ENCODE results near the gene MXD1.

Gene MXD1

DNA sequence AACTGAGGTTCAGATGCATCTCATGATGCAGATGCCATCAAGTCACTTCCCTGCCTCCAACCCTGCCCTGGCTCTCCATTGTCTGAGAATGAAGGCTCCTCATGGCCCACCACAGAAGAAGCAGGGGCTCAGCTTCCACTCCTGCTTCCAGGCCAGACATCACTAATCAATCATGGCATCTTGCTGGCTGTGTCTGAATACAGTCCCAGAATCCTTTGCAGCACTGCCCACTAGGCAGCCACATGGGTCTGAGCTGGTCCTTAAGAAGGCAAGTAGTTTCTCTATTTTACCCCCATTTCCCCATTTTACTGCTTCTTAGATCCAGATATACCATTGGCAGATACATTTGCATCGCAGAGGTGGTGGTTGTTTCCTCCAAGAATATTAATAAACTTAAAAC, 39.2 kb downstream of the MXD1 start:
- DNase-seq (ENCODE audit: low read depth) = no peak

DNA sequence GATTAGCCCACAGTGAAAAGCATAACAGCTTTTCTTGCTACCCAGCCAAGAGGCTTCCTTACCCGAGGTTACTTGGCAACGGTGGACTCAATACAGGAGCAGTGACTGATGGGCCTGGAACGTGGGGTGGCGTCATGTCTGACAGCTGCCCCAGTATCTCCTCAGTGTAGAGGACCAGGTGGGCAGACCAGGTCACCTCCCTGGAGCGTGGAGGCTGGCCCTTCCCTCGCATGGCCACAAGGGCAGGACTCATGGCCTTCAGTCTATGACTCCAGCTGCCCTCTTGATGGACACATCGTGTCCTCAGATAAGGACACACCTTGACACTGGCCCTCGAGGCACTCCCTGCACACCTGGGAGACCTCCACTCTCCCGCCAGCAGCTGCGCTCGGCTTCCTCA, 40.1 kb downstream of the MXD1 start:
- DNase-seq (ENCODE audit: low read depth) = no peak

DNA sequence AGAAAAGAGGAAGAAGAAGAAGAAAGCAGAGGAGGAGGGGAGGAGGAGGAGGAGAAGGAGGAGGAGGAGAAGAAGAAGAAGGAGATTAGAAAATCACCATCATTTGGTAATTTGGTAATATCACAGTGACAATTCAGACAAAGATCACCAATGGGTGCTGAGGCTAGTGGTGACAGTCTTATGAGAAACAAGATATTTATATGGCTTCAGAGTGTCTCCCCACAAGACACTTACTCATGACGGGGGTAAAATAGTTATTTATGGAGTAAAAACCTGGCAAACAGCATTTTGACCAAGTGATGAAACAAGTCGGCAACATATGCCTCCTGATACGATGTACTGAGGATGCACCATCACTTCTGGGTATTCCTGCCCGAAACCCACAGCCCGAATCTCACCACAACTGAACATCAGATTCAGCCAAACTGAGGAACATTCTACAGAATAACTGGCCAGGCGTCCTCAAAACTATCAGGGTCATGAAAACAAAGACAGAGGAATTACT, 41.6 kb downstream of the MXD1 start:
- no peak for DNase-seq (ENCODE audit: low read depth)

DNA sequence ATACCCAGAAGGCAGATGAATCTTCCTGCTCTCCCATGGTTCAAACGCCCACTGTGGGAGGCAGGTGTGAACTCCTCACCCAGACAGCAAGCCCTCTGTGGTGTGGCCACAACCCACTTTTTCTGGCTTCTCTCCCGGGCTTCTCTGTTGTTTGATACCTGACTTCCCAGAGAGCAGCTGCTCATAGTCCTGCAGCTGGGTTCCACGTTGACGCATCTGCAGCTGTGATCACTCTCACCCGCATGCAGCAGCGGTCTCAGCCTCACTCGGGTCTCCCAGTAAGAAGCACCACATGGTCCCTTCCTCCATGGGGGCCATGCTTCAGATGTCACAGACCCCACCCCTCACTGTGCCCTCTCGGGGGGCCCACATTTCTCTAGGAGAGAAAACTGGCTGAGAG, 43.1 kb downstream of the MXD1 start:
- DNase-seq (ENCODE audit: low read depth) = no peak

DNA sequence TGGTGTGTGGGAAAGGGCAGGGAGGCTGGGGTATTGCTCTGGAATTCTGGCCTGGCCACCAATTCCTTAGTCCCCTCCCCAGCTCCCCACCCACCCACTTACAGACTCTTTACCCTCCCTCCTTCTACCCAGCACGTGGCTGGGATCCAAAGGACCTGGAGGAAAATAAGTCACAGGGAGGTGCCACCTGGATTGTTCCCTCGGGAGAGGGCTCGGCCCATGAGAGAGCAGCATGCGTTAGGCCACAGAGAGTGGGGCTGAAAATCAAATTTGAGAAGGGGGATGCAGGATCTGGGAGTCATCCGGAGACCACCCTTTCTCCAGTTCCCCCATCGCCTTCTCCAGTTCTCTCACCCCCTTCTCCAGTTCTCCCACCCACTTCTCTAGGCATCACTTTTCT, 43.6 kb downstream of the MXD1 start:
- DNase-seq (ENCODE audit: low read depth) = no peak

DNA sequence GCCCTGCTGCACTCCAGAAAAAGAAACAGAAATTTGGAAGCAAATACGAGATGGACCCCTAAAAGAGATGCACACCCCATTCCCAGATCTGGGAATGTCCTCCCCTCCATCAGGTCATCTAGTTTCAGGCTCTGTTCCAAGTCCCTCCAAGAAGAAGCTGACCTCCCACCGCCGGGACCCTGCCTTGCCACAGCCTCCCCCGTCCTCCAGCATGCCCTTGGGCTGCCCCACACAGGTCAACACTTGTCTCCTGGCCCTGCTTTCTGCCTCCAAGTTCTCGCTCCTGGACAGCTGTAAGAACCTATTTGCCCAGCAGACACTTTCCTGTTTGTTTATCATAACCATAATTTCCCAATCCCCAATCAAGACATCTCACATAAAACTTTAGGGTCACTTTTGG, 44.5 kb downstream of the MXD1 start:
- DNase-seq (ENCODE audit: low read depth) = no peak

DNA sequence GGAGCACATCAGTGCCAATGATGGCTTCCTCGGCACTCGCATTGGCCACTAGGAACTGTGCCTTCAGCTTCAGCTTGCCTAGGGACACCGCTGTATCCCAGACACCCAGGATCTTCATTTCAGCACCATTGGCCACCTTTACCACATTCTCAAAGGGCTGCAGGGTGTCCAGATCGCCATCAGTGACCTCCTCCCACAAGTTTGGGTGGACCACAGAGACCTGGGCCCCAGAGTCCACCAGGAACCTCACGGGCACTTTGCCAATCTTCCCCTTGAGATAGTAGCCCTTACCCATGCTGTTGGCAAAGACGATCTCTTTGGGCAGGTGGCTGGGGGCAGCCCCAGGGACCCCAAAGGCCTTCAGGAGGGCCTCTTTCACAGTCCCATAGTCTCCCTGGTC, 45.9 kb downstream of the MXD1 start:
- no peak for DNase-seq (ENCODE audit: low read depth)

DNA sequence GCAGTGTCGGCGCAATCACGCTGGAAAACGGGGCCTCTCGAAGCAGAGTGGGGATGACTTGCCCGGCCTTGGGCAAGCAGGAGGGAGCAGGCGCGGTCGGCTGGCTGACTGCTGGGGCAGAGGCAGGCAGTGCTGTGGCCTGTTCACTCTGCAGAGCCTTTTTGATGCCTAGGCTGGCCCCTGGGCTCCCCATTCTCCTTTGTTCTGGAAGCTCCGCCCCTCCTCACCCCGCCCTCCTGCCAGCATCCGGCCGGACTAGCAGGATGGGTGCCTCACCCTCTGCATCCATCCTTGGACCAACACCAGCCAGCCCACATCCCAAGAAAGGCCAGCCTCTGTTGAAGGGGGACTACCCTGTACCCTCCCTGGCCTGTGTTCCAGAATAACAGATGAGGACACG, 46.6 kb downstream of the MXD1 start, which contains the start of gene ASPRV1:
ASPRV1 (minus strand) TSS at position 136 of the 400 bp plus-strand sequence. CDS start 195 bp downstream, outside the sequence.
- DNase-seq (ENCODE audit: low read depth) = no peak

DNA sequence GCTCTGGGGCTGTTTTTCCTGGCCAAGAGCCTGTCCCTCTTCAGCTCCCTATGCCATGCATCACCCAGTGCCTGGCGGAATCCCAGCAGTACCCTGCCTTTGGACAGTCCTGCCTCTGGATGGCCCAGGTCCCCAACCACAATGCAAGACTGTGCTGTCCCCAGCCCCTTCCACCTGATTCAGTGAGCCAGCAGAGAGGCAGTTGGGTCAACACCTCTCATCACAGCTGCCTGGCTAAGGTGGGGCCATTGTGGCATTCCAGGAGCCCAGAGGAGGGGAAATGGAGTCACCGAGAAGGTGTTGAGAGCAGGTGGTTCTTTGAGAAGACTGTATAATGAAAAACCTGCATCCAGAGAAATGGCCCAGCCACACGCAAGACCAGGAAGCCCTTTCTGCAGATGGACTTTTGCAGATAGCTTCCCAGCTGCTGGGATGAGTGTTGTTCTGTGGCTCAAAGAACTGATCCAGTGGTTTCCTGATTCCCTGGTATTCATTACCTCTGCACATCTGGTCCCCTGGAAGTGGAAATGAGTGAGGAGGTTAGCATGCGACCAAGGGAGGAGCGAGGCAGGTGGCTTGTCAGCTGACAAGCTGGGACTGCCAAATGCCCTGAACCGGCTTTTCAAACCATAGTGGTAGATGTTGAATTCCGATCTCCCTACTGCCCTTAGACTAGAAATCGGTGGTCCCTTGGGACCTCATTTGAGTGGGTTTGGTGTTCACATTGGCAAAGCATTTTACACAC, 48.2 kb downstream of the MXD1 start:
- DNase-seq (ENCODE audit: low read depth) = no peak

DNA sequence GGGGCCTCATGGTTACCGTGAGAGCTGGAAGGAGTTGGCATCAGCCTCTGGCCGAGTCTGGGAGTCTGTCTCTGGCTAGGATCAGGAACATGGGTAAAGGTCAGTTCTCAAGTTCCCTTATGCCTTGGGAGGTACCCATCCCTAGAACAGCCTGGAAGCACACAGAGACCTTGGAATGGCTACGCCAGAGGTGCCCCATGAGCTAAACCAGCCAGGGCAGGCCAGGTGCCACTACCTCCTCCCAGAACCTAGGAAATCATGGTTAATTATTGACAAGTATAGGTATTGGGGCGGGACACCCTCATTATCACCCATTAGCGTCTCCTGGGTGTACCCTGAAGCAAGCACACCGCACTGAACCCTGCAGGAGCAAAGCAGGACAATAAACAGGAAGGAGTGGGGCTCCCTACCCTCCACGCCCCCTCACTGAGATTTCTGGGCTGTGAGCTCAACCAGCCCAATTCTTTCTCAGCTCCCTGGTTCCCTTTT, 49.5 kb downstream of the MXD1 start:
- no peak for DNase-seq (ENCODE audit: low read depth)

DNA sequence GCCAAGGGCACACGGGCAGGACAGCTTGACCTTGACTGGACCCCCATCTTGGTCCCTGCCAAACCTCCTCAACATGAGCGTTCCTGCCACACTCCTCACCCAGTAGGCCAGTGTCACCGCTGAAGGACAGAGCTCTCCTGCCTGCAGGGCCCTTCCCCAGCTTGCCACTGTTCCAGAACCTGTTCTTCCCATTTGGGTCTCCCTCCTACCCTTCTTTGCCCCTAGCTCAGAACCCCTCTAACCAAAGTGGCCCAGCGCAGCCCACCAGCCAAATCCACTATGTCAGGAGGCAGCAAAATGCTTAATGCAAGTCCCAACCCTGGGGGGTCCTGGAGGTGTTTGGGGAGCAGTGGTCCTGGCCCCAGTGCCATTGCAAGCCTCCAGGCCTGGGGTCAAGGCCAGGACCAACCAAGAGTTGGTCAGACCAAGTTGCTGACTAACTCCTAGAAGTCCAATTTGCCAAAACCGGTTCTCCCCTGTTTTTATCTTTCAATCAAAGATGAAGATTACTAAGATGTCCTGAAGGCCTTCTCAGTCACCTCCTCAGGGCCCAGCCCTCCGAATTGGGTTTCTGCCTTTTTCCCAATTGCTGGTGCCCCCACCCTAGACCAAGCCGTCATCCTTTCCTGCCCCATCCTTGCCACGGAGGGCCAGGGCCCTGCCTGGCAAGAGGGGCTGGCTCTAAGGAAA, 51.0 kb downstream of the MXD1 start:
- no peak for DNase-seq (ENCODE audit: low read depth)

DNA sequence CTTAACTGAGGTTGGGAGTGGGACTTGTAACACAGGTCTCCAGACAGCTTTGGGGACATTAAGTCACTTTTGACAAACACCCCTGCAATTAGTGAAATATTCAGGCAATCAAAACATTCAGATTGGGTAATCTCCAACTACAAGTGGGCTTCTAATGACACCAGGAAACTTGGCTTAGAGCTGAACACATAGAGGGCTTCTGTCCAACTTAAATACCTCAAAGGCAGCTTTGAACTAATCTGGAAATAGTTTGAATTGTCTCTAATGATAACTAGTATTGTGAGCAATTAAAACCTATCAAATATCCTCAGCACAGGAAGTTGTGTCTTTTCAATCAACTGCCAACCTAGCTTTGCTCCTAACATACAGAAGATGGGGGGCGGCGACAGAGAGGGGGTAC, 51.6 kb downstream of the MXD1 start:
- no peak for DNase-seq (ENCODE audit: low read depth)

DNA sequence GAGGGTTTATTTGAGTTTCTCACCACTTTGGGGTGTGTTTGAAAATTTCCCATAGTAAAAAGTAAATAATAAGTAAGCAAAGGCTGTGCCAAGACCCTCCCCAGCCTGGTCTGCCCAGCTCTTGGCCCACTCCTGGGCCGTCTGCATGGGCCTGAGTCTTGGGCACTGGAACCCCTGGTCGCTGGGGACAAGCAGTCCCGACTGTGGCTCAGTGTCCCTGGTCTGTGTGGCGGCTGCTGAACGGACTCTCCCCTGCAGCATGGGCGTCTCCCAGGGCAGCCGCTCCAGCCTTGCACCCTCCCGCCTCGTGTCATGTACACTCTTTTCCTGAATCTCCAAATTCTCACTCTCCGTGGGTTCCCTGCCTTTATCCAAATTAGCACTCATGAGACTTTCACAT, 53.7 kb downstream of the MXD1 start:
- DNase-seq (ENCODE audit: low read depth) = no peak

DNA sequence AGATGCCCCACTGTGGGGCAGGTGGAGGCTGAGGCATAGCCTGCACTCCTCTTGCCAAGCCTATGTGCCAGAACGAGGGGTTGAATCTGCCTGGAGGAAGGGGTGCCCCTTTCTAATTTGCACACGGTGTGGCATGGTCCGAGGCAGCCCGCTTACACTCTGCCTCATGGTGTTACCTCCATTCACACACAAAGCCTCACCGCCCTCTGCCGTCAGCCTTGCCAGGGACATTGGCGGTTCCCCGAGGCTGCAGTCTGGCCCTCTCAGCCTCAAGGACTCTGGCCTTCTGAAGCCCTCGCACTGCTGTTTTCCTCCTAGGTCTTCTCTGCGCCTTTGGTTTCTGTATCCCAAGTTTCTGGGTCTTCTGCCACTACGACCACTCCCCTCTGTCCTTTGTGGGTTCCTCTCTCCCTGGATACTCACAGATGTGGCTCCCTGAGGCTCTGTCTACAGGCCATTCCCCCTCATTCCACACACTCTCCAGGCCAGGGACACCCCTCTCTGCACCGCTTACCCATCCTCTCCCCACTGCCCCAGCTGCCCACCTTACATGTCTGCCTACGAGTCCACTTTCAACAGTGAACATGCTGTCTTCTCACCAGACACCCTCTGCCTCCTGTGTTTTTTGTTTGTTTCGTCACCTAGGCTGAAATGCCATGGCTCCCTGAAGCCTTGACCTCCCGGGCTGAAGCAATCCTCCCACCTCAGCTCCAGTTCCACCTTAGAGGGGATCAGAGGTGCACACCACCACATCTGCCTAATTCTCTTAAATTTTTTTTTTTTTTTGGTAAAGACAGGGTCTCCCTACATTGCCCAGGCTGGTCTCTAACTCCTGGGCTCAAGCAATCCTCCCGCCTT, 54.4 kb downstream of the MXD1 start:
- DNase-seq (ENCODE audit: low read depth) = no peak

DNA sequence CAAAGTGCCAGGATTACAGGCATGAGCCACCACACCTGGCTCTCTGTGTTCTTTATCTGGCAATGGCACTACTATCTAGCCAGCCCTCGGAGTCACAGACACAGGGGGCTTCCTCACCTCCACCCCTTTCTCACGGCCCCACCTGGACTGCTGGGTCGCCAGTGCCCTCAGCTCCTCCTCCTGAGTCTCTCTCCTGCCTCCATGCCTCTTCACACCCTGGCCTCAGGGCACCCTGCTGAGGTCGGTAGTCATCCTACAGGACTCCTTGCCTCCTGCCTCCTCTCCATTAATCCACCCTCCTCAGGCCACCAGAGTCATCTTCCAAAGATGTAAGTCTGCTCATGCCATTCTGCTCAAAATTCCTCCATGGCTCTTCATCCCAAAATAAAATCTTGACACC, 55.1 kb downstream of the MXD1 start:
- no peak for DNase-seq (ENCODE audit: low read depth)

DNA sequence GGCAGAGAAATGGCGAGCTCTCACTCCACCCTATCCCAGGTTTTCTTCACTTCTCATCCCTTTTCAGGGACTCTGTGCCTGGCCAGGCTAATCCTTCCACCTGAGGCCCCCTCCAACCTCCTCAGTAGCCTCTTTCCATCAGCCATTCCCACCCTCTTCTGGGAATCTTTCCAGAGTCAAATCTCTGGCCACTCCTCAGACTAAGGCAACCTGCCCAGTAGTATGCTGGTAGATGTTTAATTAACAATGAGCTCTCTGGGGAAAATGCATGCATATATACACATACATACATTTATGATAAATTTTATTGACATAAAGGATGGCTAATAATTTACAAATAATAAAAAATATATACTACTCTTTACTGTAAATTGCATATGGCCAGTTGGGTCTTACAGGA, 57.9 kb downstream of the MXD1 start:
- DNase-seq (ENCODE audit: low read depth) = no peak

DNA sequence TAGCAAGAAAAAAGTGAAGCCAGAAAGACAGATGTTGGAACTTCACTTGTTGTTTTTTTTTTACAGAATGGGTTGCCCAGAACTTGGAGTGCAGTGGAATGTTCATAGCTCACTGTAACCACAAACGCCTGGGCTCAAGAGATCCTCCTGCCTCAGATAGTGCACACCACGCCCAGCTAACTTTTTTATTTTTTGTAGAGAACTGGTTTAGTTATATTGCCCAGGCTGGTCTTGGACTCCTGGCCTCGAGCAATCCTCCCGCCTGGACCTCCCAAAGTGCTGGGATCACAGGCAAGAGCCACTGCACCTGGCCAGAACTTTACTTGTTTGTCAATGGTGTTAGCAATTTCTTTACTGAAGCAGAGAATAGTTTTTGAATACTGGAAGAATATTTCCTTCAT, 58.4 kb downstream of the MXD1 start:
- DNase-seq (ENCODE audit: low read depth) = peak; percentile 73

DNA sequence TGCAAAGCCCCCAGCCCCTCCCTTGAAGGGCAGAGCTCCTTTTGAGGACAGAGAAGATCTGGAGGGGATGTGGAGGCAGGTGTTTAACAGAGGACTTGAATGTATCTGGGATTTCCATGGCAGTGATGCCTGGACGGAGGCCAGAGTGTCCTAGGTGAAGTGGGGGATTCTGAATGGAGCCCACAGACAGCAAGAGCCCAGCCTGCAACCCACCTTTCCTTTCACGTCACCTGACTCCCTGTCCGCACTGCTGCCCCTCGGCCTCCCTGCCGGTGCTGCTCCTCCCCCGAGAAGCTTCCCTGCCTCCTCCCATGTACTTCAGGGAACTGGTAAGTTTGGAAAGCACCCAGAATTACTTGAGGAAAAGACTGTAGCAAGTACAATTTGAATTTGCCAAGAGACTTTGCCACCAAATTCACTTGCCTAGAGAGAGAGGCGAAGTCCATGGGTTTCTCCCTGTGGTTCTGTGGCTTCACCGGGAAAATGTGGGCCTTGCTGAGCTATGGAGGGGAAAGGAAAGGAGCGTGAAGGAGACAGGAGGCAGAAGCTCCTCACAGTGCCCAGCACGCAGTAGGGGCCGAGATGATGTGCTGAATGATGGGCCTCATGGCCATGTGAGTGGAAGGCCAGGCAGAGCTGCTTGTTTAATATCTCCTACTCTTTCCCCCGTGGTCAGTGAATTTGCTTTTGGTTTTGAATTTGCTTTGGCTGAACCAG, 60.4 kb downstream of the MXD1 start:
- DNase-seq (ENCODE audit: low read depth) = no peak

DNA sequence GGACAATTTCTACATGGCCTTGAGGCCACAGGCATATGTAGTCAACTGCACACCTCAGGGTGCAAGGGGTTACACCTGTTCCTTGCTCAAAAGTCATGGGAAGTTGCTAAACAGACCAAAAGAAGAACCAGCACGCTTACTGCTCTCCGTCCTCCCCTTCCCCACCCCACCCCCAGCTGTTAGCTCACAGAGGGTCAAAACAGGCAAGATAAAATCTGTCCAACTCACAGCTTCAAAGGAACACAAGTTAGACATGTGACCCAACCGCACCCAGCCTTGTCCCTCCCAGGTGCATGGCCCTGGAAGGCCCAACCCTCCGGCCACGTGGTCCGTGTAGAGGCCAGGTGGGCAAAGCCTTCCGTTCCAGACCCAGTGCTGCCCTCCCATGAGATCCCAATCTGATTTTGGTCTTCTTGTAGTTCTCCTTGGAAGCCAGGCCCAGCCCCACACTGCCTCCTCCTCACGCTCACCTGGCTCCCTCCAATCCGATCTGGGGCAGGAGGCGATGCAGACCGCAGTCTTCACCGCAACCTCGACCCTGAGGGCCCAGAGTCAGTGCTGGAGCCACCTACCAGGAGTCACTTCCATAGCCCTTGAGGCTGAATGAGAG, 61.0 kb downstream of the MXD1 start:
- DNase-seq (ENCODE audit: low read depth) = no peak

DNA sequence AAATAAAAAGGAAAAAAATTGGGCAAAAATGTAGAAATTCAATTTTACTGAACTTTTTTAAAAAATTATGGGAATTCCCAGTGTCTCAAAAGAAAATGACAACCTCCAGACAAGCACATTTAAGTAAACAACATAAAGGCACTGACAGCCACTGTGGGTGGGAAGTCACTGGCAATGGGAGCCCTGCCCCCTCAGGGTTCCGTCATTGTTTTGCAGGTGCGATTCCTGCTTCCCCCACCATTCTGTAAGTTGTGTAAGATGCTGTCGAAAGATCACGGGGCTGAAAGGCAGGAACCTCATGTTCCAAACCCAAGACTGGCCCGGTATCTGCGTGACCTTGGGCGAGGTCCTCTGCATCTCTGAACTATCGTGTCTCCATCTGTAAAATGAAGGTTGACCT, 62.3 kb downstream of the MXD1 start:
- DNase-seq (ENCODE audit: low read depth) = no peak

DNA sequence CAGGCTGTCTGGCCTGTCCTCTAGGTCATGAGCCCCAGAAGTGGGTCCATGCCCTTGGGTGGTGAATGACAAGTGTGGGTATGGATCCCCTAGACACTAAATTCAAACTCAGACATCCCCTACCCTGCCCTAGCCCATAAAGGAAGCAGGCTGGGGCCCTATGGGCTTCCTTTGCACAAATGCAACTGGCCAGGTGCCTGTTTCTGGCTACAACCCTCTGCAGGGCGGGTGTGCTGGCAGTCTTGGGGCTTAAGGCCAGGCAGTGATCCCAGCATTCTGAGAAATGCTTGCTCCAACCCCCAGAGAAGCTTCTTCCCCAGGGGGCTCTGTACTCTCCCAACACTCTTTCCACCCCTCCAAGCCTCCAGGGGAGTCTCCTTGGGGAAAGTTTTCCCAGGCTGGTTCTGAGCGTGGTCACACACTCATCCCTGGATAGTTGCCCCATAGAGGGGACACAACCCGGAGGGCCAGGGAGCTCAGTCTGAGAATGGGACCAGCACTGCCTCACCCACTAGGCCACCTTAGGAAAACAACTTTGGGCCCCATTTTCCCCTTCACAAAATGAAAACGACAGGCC, 63.1 kb downstream of the MXD1 start:
- DNase-seq (ENCODE audit: low read depth) = no peak

All from amniotic epithelial cell (primary cell).